NCI-H2029 (cell line): ENCODE data around the gene RABEP2.
"Not testable (repeated sequence)": the region's sequence is repeated elsewhere in the genome, so short reads cannot be mapped to it uniquely, and the experiment has no call there.

Experiments
- DNase-seq: peaks from one replicate; lab custom pipeline; 2025; lab: John Stamatoyannopoulos, UW

RABEP2 gene

GRCh38 chr16:28932339-28933141 lies 7.5 kb upstream of the RABEP2 start:
- DNase-seq: no peak

DNA sequence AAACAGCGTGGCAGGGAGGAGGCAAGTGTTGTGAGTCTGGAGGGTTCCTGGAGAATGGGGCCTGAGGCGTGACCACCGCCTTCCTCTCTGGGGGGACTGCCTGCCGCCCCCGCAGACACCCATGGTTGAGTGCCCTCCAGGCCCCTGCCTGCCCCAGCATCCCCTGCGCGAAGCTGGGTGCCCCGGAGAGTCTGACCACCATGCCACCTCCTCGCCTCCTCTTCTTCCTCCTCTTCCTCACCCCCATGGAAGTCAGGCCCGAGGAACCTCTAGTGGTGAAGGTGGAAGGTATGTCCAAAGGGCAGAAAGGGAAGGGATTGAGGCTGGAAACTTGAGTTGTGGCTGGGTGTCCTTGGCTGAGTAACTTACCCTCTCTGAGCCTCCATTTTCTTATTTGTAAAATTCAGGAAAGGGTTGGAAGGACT lies 6.8 kb upstream of the RABEP2 start, which contains the start of gene CD19:
Gene CD19, plus strand, starts transcription at position 171 of the 425 bp plus-strand sequence. Its CDS starts 30 bp downstream, at position 201.
- no peak for DNase-seq

DNA sequence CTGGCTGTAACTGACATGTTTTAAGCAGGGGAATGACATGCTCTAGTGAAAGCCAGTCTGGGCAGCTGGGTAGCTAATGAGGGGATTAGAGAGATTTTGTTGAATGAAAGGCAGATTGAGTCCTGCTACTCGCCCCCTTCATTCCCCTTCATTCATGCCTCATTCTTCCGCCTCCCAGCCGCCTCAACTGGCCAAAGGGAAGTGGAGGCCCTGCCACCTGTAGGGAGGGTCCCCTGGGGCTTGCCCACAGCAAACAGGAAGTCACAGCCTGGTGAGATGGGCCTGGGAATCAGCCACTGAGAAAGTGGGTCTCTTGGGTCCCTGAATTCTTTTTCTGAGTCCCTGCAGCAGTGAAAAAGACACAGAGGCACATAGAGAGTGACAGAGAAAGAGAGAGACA lies 5.6 kb upstream of the RABEP2 start:
- DNase-seq: no peak

GRCh38 chr16:28930203-28930602 lies 5.2 kb upstream of the RABEP2 start:
- no peak for DNase-seq

DNA sequence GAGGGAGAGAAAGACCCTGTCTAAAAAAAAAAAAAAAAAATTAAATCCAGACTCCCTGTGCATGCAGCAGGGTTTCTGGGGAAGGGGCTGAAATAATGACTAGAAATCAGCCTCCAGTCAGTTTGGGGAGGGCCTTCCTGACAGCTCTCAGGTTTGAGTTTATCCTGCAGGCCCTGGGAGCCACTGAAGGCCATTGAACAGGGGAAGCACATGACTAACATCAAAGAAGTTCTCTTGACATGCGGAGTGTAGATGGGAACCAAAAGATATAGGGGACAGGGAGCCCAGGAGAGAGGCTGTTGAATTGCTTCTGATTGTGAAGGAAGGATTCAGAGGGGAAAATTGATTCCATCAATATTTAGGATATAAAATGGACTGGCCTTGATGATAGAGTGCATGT lies 2.8 kb upstream of the RABEP2 start:
- DNase-seq: no peak

GRCh38 chr16:28926284-28926683 lies 1.2 kb upstream of the RABEP2 start:
- DNase-seq: not testable (repeated sequence)

DNA sequence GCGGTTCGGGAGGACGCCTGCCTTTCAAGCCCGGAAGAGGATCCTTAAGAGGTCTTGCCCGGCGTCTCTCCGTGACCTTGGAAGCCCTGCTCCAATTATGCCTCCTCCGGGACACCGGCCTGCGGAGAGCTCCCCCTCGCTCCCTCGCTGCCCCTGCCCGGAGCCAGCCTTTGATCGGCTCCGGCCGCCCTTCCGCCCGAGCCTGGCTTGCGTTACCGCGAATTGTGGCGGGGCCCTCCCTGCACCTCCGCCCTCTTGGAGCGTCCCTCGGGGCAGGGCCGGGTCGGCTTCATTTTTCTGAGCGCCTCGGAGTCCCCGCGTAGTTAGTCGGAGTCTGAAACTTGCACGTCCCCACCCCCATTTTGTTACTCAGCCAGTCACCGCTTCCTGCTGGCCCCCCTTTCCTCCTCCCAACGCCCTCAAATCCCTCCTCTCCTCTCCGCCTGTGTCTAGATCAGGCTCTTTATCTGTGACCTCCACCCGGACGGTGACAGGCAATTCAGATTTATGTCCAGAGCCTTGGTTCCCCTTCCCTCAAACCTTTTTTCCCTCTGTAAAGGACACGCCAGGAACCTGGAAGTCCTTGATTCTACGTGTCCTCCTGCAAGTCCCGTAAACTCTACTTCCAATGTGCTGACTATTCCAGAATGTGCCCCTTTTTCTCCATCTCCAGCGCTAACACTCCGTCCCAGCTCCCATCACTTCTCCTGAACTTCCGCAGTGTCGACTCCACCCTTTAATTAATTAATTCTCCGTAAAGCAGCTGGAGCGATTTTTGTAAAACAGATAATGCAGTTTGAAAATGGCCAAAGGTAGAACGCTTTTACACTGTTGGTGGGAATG lies 569 bp upstream of the RABEP2 start:
- peak; percentile 43 for DNase-seq

GRCh38 chr16:28924399-28924761 lies 658 bp downstream of the RABEP2 start:
- no peak for DNase-seq

DNA sequence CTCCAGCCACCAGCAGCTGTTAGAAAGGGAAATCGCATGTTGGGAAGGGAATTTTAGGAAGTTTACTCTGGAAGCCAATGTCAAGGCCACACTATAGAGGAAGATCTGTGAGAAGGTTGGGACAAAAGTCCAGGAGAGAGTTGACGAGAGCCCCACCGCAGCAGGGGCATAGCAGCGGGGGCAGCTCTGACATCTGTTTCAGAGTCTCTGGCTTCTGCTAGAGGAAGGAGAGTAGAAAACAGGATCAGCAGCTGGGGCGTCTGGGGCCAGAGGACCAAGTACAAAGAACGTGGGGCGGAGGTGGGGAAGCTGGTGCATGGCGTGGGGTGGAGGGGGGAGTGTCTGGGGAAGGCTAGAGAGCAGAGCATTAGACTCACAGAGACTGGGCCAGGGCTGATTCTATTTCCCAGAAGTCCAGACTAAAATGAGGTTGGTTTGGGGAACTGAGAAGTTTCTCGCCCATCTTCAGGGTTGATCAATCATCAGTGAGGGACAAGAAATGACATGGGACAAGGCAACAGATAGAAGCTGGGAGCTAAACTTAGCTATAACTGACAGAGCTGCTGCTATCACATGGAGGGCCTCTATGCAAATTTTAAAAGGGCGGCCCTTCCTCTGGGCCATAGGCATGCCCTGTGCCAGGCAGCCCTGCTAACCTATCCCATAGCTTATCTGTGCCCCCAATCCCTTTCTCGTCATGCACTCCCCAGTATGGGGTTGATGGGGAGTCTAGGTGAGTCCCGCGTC lies 1.2 kb downstream of the RABEP2 start:
- no peak for DNase-seq

- DNase-seq: no peak
Observed at GRCh38 chr16:28923231-28923587, 1.8 kb downstream of the RABEP2 start.

- DNase-seq: no peak
Observed at GRCh38 chr16:28918698-28919097, 6.3 kb downstream of the RABEP2 start.

GRCh38 chr16:28917095-28917494 lies 7.9 kb downstream of the RABEP2 start:
- DNase-seq: no peak

DNA sequence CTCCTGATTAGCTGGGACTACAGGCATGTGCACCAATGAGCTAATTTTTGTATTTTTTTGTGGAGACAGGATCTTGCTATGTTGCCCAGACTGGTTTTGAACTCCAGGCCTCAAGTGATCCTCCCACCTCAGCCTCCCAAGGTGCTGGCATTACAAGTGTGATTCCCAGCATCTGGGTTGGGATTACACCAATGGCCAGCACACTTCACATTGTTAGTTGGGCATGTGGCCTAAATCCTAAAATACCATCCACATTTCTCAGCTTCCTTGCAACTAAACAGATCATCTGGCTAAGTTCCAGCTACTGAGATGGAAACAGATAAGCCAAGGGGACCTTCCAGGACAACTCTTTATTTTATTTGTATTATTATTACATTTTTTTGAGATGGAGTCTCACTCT lies 9.9 kb downstream of the RABEP2 start:
- DNase-seq: no peak

DNA sequence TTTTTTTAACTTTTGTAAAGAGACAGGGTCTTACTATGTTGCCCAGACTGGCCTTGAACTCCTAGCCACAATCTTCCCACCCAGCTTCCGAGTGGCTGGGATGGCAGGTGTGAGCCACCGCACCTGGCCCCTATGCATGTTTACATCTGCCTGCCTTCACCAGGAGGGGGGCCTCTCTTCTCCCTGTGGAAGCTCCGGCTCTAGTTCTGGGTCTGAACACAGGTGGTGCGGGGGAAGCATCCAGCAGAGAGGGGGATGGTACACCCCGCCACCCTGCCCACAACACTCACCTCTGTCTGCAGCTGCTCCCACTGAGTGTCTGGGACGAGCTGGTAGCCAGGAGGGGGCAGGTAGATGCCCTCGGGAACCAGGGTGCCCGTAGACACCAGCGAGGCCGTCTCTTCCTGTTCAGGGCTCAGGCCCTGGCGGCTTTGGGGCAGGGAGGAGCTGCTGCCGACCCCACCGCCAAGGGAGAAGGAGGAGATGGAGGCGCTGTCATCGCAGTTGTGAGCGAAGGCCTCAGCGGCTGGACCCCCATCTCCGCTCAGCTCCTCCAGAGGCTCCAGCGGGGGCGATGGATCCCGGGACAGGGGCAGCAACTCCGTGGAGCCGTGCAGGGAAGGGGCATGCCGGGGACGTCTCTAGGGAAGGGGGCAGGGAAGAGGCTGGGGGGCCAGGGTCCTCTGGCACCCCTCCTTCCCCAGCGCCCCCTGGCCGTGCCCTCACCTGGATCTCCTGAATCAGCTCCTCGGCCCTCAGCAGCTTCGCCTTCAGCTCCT lies 10.9 kb downstream of the RABEP2 start:
- DNase-seq: no peak

GRCh38 chr16:28912558-28912957 lies 12.5 kb downstream of the RABEP2 start:
- no peak for DNase-seq

- peak; percentile 20 for DNase-seq
Observed at GRCh38 chr16:28910086-28911031, 14.7 kb downstream of the RABEP2 start.

DNA sequence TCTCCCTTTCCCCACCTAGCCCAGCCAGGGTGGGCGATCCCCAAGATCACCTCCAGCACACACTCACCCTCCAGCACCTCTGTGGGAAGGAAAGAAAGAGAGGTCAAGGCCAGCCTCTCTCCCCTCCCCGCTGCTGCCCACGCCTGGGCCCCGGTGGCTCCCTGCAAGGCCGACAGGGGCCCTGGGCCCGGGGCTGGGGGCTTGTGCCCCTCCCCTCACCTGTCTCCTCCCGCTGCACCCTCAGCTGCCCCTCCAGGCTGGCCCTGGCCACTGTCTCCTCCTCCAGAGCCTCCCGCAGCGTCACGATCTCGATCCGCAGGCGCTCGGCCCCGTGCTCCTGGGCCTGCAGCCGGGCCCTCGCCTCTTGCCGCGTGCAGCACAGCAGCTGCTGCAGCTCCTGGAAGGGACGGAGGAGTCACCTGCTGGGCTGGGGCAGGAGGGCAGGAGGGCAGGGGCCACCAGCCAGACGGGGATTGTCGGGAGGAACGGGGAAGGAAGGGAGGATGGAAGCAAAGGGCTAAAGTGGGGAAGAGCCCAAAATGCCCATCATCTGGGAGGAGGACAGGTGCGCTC lies 19.2 kb downstream of the RABEP2 start:
- no peak for DNase-seq

DNA sequence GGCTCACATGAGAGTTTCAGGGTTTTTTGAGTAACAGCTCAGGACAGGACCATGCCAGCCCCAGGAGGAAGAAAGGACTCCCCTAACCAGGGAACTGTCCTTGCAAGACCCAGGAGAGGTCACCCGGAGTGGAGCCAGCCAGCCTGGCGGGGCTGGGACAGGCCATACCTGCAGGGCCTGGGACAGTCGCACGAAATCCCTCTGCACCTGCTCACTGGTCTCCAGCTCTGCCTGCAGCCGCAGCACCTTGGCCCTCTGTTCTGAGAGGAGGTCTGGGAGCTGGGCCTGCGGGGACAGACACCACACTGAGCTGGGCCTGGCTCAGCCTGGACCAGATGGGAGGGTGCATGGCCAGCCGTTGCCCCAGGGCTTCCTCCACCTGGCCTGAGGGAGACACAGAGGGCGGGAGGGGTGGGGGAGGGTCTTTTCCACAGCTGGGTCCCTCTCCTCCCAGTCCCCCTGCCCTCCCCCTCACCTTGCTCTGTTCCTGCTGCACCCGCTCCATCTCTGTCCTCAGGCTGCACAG lies 19.7 kb downstream of the RABEP2 start:
- DNase-seq: no peak

DNA sequence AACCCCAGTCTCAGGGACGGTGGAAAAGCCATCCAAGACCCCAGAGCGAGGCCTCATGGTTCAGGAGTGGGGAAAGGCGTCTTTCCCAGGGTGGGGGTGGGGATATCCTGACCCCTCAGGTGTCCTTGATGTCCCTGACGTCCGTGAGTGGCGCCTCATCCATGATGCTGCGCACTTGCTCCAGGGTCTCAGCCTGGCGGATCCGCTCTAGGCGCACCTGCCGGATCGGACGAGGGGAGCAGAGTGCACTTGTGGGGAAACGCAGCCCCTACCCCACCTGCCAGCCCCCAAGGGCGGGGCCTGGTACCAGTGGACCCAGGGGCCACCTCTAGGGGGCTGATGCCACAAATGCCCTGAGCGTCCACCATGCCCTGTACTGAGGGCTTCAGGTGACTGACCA lies 20.2 kb downstream of the RABEP2 start:
- no peak for DNase-seq

- no peak for DNase-seq
Observed at GRCh38 chr16:28904363-28904762, 20.7 kb downstream of the RABEP2 start.
